ENCODE data around the gene GET3. TPM values are rescaled to one million over a fixed set of nuclear protein-coding genes. Genes with fewer than 3 reads are reported as not detected.
A peak's percentile ranks its signal among the peaks of the same experiment; 100 is the strongest.

The GET3 gene
- total RNA-seq, 1 experiment from 2014 or later = 110 TPM

GRCh38 chr19:12790628-12791344 is 53.5 kb downstream of the GET3 start:
- H3K36me3 Mint-ChIP-seq = no peaks in the 10 kb centered on the region
- peak overlapping the region; percentile 2; the same call in 1 of the 2 replicates for H3K27ac Mint-ChIP-seq
- TF ChIP-seq ZMAT4 (CRISPR knock-in tag; IDR thresholded peaks at IDR 0.05) (no peak), CBFB (CRISPR knock-in tag; IDR thresholded peaks at IDR 0.05; ENCODE audit: low read depth) (no peak), STAT6 (CRISPR knock-in tag; conservative IDR thresholded peaks at IDR 0.05; ENCODE audit: low read depth) (no peak), ERG (CRISPR knock-in tag; IDR thresholded peaks at IDR 0.05) (no peak), JAZF1 (CRISPR knock-in tag; IDR thresholded peaks at IDR 0.05) (no peak), TP53 (CRISPR knock-in tag; IDR thresholded peaks at IDR 0.05) (no peak), ZNF219 (CRISPR knock-in tag; IDR thresholded peaks at IDR 0.05; ENCODE audit: borderline replicate concordance) (peak; percentile 11; the same call in 1 of the 2 replicates), ARID4B (CRISPR knock-in tag; IDR thresholded peaks at IDR 0.05; ENCODE audit: borderline replicate concordance) (no peak)
- DNase-seq (ENCODE audit: low spot score) = no peak
- ChIA-PET CTCF (interaction anchor here (1.1 to 14.0 kb wide), 8 partner anchors 10 to 95 kb away, joined by 3 to 341 read pairs (median 14); partner anchors contain the start of genes HOOK2, PRDX2 and THSD8), POLR2A (interaction anchor here (1.8 to 3.1 kb wide), 4 partner anchors 8 to 16 kb away, joined by 6 to 29 read pairs (median 12); partner anchors contain the start of genes HOOK2, PRDX2 and THSD8)
- peak overlapping the region; percentile 84 for H3K4me3 Mint-ChIP-seq
- peaks cover 32% of the 10 kb centered on the region for H3K27me3 Mint-ChIP-seq (ENCODE audit: low read depth)
- H3K4me1 Mint-ChIP-seq = peaks cover 32% of the 10 kb centered on the region
- no peak for ATAC-seq
- H3K9me3 Mint-ChIP-seq = no peaks in the 10 kb centered on the region

GRCh38 chr19:12791345-12792050 is 54.2 kb downstream of the GET3 start, which contains the start of gene JUNB:
TSS of gene JUNB (plus strand) at chr19:12791486. CDS start at chr19:12791772, 286 bp downstream.
- Mint-ChIP-seq H3K9me3 (no peaks in the 10 kb centered on the region), H3K27ac (peak within 1 kb of the TSS; percentile 79), H3K4me3 (peak within 1 kb of the TSS; percentile 84), H3K36me3 (no peaks in the 10 kb centered on the region), H3K27me3 (ENCODE audit: low read depth) (peaks cover 32% of the 10 kb centered on the region), H3K4me1 (peaks cover 39% of the 10 kb centered on the region)
- DNase-seq (ENCODE audit: low spot score) = peak; percentile 81
- CTCF ChIA-PET = interaction anchor here (0.9 to 14.0 kb wide), 10 partner anchors 10 to 119 kb away, joined by 3 to 341 read pairs (median 8); partner anchors contain the start of genes HOOK2, PRDX2 and THSD8
- peak; percentile 17 for ATAC-seq
- POLR2A ChIA-PET = interaction anchor here (0.6 to 3.1 kb wide), 10 partner anchors 8 to 174 kb away, joined by 3 to 29 read pairs (median 4); partner anchors contain the start of genes DNASE2, HOOK2, PRDX2 and RNASEH2A
- TF ChIP-seq ZNF671 (CRISPR knock-in tag; IDR thresholded peaks at IDR 0.05) (no peak), ARID4B (CRISPR knock-in tag; IDR thresholded peaks at IDR 0.05; ENCODE audit: borderline replicate concordance) (peak; percentile 76; the same call in 1 of the 2 replicates), E2F1 (CRISPR knock-in tag; IDR thresholded peaks at IDR 0.05) (peak; percentile 40; the same call in 1 of the 2 replicates), ZBTB43 (CRISPR knock-in tag; IDR thresholded peaks at IDR 0.05) (no peak), TCF7 (CRISPR knock-in tag; IDR thresholded peaks at IDR 0.05; ENCODE audit: low read depth) (no peak)
